Measurements from ENCODE around the gene RENBP.

Gene RENBP

GRCh38 chrX:153917869-153918268 lies 26.6 kb downstream of the RENBP start:
- DNase-seq (ENCODE audit: low spot score): no peak

GRCh38 chrX:153913701-153914100 lies 30.7 kb downstream of the RENBP start:
- DNase-seq (ENCODE audit: low spot score): no peak

- no peak for DNase-seq (ENCODE audit: low spot score)
These were observed 31.2 kb downstream of the RENBP start for GRCh38 chrX:153913211-153913610.

- DNase-seq (ENCODE audit: low spot score): no peak
These were observed 32.6 kb downstream of the RENBP start for GRCh38 chrX:153911798-153912197.

GRCh38 chrX:153910446-153910845 lies 34.0 kb downstream of the RENBP start:
- no peak for DNase-seq (ENCODE audit: low spot score)

DNA sequence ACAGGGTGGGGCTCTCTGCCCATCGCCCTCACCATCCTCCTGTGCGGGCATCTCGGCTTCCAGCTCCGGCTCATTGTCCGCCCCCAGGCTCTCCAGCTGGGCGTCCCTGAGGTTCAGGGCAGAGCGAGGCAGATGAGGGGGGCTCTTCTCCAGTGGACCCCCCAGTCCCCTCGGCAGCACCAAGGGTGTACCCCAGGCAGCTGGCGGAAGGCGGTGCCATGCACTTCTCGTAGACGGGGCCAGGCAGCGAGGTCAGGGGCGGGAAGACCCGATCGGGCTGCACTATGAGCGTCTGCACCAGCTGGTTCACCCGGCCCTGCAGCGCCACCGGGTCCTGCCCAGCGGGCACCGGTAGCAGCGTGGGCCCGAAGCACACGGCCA lies 34.5 kb downstream of the RENBP start:
- no peak for DNase-seq (ENCODE audit: low spot score)

DNA sequence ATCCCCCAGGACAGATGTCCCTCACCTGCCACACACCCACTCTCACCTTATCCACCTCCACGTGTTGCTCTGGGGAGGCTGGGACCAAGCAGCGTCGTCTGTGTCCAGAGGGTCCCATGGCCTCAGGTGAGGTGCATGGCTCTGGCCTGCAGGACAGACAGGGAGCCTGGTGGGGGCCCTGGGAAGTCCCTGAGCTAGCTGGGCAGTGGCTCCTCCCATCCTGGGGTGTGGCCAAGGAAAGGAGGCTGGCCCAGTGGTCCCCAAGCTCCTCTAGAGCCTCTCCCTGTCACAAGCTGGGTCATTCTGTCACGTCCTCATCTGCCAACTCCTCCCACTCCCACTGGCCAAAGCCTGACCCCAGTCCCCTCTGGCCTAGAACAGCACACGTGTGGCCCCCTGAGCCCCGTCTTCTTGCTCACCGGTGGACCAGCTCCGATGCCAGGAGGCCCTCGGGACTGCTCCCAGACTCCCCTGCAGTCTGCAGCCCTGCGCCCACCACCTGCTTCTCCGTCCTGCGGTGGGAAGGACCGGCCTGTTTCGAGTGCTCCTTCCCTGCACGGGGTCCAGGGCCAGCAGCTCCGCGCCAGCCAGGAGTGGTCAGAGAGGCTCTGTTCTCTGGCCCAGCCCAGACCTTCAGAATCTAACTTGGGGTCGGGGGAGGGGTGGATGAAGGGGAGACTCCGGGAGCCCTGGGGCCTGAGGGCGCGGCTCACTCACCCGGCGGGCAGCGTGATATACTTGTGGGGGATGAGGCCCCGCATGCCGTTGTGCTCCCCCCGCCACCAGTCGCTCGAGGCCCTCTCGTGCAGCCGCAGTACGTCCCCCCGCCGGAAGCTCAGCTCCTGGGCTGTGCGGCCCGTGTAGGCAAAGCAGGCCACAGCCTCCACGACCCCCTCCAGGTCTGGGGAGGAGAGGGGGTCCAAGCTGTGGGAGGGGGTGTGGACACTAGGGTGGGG lies 35.1 kb downstream of the RENBP start:
- no peak for DNase-seq (ENCODE audit: low spot score)

GRCh38 chrX:153908219-153908860 lies 36.1 kb downstream of the RENBP start:
- no peak for DNase-seq (ENCODE audit: low spot score)

GRCh38 chrX:153907456-153907855 lies 37.0 kb downstream of the RENBP start:
- DNase-seq (ENCODE audit: low spot score): no peak

DNA sequence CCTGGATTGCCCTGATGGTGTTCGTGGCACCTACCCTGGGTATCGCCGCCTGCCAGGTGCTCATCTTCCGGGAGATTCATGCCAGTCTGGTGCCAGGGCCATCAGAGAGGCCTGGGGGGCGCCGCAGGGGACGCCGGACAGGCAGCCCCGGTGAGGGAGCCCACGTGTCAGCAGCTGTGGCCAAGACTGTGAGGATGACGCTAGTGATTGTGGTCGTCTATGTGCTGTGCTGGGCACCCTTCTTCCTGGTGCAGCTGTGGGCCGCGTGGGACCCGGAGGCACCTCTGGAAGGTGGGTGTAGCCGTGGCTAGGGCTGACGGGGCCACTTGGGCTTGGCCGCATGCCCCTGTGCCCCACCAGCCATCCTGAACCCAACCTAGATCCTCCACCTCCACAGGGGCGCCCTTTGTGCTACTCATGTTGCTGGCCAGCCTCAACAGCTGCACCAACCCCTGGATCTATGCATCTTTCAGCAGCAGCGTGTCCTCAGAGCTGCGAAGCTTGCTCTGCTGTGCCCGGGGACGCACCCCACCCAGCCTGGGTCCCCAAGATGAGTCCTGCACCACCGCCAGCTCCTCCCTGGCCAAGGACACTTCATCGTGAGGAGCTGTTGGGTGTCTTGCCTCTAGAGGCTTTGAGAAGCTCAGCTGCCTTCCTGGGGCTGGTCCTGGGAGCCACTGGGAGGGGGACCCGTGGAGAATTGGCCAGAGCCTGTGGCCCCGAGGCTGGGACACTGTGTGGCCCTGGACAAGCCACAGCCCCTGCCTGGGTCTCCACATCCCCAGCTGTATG lies 38.1 kb downstream of the RENBP start:
- DNase-seq (ENCODE audit: low spot score): no peak

DNA sequence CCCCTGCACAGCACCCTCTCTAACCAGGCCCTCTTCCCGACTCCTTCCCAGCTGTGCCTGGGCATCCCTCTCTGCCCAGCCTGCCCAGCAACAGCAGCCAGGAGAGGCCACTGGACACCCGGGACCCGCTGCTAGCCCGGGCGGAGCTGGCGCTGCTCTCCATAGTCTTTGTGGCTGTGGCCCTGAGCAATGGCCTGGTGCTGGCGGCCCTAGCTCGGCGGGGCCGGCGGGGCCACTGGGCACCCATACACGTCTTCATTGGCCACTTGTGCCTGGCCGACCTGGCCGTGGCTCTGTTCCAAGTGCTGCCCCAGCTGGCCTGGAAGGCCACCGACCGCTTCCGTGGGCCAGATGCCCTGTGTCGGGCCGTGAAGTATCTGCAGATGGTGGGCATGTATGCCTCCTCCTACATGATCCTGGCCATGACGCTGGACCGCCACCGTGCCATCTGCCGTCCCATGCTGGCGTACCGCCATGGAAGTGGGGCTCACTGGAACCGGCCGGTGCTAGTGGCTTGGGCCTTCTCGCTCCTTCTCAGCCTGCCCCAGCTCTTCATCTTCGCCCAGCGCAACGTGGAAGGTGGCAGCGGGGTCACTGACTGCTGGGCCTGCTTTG lies 38.9 kb downstream of the RENBP start:
- DNase-seq (ENCODE audit: low spot score): no peak

- no peak for DNase-seq (ENCODE audit: low spot score)
These were observed 40.2 kb downstream of the RENBP start, which contains the start of gene AVPR2 for GRCh38 chrX:153903991-153904957. TSS of gene AVPR2 (plus strand) at chrX:153904673. CDS start at chrX:153905146, 473 bp downstream.

GRCh38 chrX:153903238-153903980 lies 41.0 kb downstream of the RENBP start:
- no peak for DNase-seq (ENCODE audit: low spot score)

DNA sequence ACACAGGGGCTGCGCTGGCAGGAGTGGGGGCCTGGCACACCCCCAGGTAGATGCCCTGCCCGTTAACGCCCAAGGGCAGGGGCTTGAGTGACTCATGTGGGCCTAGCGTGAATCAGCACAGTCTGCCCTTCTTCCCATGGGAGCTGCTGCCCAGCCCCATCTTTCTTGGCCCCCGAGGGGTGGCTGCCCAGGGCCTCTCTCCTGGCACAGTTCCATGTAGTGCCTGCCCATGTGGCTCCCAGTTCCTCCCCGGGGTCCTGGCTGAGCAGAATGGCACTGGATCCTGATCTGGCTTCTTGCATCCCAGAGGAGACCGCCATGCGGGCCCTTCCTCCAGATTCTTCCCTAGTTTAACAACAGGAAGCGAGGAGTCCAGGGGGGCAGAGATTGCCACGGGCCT lies 42.1 kb downstream of the RENBP start:
- DNase-seq (ENCODE audit: low spot score): no peak

- DNase-seq (ENCODE audit: low spot score): no peak
These were observed 42.7 kb downstream of the RENBP start for GRCh38 chrX:153901753-153902140.

GRCh38 chrX:153900831-153901752 lies 43.4 kb downstream of the RENBP start:
- DNase-seq (ENCODE audit: low spot score): no peak

- DNase-seq (ENCODE audit: low spot score): no peak
These were observed 46.5 kb downstream of the RENBP start for GRCh38 chrX:153897899-153898298.

DNA sequence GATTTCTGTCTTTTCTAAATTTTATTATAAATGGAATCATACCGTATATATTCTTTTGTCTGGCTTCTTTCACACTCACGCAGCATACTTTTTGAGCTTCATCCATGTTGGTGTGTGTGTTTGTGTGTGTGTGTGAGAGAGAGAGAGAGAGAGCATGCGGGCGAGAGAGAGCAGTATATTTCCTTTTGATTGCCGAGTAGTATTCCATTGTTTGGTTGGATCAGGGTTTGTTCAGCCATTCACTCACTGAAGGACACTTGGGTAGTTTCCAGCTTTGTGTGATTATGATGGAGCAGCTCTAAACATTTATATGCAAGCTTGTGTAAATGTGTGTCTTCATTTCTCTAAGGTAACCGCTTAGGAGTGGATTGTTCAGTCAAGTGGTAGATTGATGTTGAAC lies 55.3 kb downstream of the RENBP start:
- DNase-seq (ENCODE audit: low spot score): no peak

- DNase-seq (ENCODE audit: low spot score): no peak
These were observed 56.1 kb downstream of the RENBP start for GRCh38 chrX:153888344-153888743.
